Measurements from ENCODE around the gene ERICH6.

- TF ChIP-seq POLR2AphosphoS5 (IDR thresholded peaks at IDR 0.05; ENCODE audit: low read depth, low read length) (no peak), CTCF (IDR thresholded peaks at IDR 0.05) (no peak), TCF7L2 (IDR thresholded peaks at IDR 0.05; ENCODE audit: low read depth, low read length) (no peak), SIN3A (IDR thresholded peaks at IDR 0.05; ENCODE audit: borderline replicate concordance, insufficient read depth, low read depth, low read length) (no peak), REST (IDR thresholded peaks at IDR 0.05; ENCODE audit: insufficient read depth in 1 of 2, low read depth in 2 of 2, low read length in 1 of 2) (no peak)
Measured at GRCh38 chr3:150663461-150663860, 40.3 kb downstream of the ERICH6 start.
